Body of pancreas (tissue), 4 donors: ENCODE data around the gene SPIRE1.

Experiments
- CTCF ChIP-seq, 7 experiments: fragments of 450-650 bp in 4 of 7; fragments of 200-600 bp in 3 of 7; sonication (generic) in 3 of 7; IDR thresholded peaks; one replicate each; pipeline ENCODE4 v1.5.1; 2016 to 2019; ENCODE audit warnings: antibody characterized with exemption in 7 of 7
- POLR2A ChIP-seq, 3 donors: fragments of 450-650 bp; IDR thresholded peaks; one replicate each; pipeline ENCODE4 v1.6.1; 2016; ENCODE audit warnings: antibody characterized with exemption in 3 of 3, mild to moderate bottlenecking in 2 of 3

GRCh38 chr18:12406371-12407111 lies 251.4 kb downstream of the SPIRE1 start:
- TF ChIP-seq CTCF (IDR thresholded peaks at IDR 0.05) (no peak), POLR2A (IDR thresholded peaks at IDR 0.05) (no peak)
